A549 (cell line): ENCODE results near the gene CXCR3.

Experiments
- CHD2 ChIP-seq: fragments of 150-350 bp; IDR thresholded peaks from 2 replicates; pipeline ENCODE4 v1.6.1; 2014; ENCODE audit warnings: low read length; ENCODE audit not compliant: partially characterized antibody
- CTCF ChIP-seq: fragments of >200 bp; sonication (Bioruptor Twin); formaldehyde crosslinking; IDR thresholded peaks from 3 replicates; pipeline ENCODE4 v1.5.1; 2016
- EP300 ChIP-seq, 2 experiments: fragments of >200 bp; sonication (Bioruptor Twin); formaldehyde crosslinking; IDR thresholded peaks; 2 replicates in 1 of 2; 3 replicates in 1 of 2; pipeline ENCODE4 v1.6.1; 2016 to 2017
- ESRRA ChIP-seq: fragments of 150-350 bp; IDR thresholded peaks from 2 replicates; pipeline ENCODE4 v1.6.1; 2014; ENCODE audit warnings: mild to moderate bottlenecking, low read length, borderline replicate concordance
- HMGXB4 ChIP-seq: fragments of 250-450 bp; sonication (Bioruptor Pico); IDR thresholded peaks from 2 replicates; pipeline ENCODE4 v1.5.0; 2021; ENCODE audit warnings: mild to moderate bottlenecking, moderate library complexity, borderline replicate concordance
- POLR2A ChIP-seq: IDR thresholded peaks from 2 replicates; pipeline ENCODE4 v1.6.1; 2012; ENCODE audit warnings: mild to moderate bottlenecking, low read length
- RFX5 ChIP-seq: fragments of 450-650 bp; IDR thresholded peaks from 2 replicates; pipeline ENCODE4 v1.7.1; 2014; ENCODE audit warnings: antibody characterized with exemption, mild to moderate bottlenecking, moderate library complexity

- TF ChIP-seq POLR2A (no peak), CTCF (no peak), EP300 (IDR thresholded peaks at IDR 0.05) (no peak), CHD2 (no peak), ESRRA (no peak), HMGXB4 (CRISPR knock-in tag) (no peak), RFX5 (no peak)
Observed at GRCh38 chrX:71618787-71619186, 476 bp upstream of the CXCR3 start.
